GM18519 (cell line): Measurements from ENCODE around the gene TLDC2.

Experiments
- ATAC-seq: cut with Tn5 transposase; IDR thresholded peaks from one replicate; pipeline ENCODE4 v1.9.1; 2021; ENCODE audit warnings: mild to moderate bottlenecking, moderate library complexity; ENCODE audit not compliant: unreplicated experiment, low FRiP score

The TLDC2 gene

GRCh38 chr20:36849333-36850065 lies 26.4 kb upstream of the TLDC2 start:
- no peak for ATAC-seq

- no peak for ATAC-seq
Observed at GRCh38 chr20:36850759-36851158, 25.2 kb upstream of the TLDC2 start.

- no peak for ATAC-seq
Observed at GRCh38 chr20:36851490-36851889, 24.4 kb upstream of the TLDC2 start.

GRCh38 chr20:36852187-36852586 lies 23.8 kb upstream of the TLDC2 start:
- no peak for ATAC-seq

GRCh38 chr20:36854348-36855240 lies 21.3 kb upstream of the TLDC2 start:
- no peak for ATAC-seq

- no peak for ATAC-seq
Observed at GRCh38 chr20:36855241-36855657, 20.7 kb upstream of the TLDC2 start.

GRCh38 chr20:36856195-36856594 lies 19.7 kb upstream of the TLDC2 start:
- no peak for ATAC-seq

- ATAC-seq: no peak
Observed at GRCh38 chr20:36856691-36857635, 19.0 kb upstream of the TLDC2 start.

- no peak for ATAC-seq
Observed at GRCh38 chr20:36859282-36859555, 16.7 kb upstream of the TLDC2 start.

- no peak for ATAC-seq
Observed at GRCh38 chr20:36859700-36860330, 16.1 kb upstream of the TLDC2 start.

GRCh38 chr20:36860339-36860738 lies 15.6 kb upstream of the TLDC2 start:
- no peak for ATAC-seq

- no peak for ATAC-seq
Observed at GRCh38 chr20:36860811-36861624, 14.9 kb upstream of the TLDC2 start.

- ATAC-seq: no peak
Observed at GRCh38 chr20:36861625-36861874, 14.4 kb upstream of the TLDC2 start.

- ATAC-seq: no peak
Observed at GRCh38 chr20:36861875-36862801, 13.8 kb upstream of the TLDC2 start.

- ATAC-seq: peak; percentile 42
Observed at GRCh38 chr20:36862857-36863668, 12.9 kb upstream of the TLDC2 start.

GRCh38 chr20:36865076-36865860 lies 10.7 kb upstream of the TLDC2 start:
- no peak for ATAC-seq

- ATAC-seq: no peak
Observed at GRCh38 chr20:36865861-36866149, 10.1 kb upstream of the TLDC2 start.
